ENCODE measurements around the gene SLC22A2.
A peak's percentile ranks its signal among the peaks of the same experiment; 100 is the strongest.

The SLC22A2 gene

GRCh38 chr6:160274871-160275510 is 16.4 kb upstream of the SLC22A2 start:
- peak in 9 of 56 donors; percentile 6 to 44 (median 22) for DNase-seq

GRCh38 chr6:160273750-160274149 is 15.1 kb upstream of the SLC22A2 start:
- no peak for DNase-seq

GRCh38 chr6:160273196-160273595 is 14.6 kb upstream of the SLC22A2 start:
- no peak for DNase-seq

- no peak for DNase-seq
Observed at GRCh38 chr6:160272707-160273106, 14.1 kb upstream of the SLC22A2 start.

GRCh38 chr6:160270347-160270746 is 11.7 kb upstream of the SLC22A2 start:
- no peak for DNase-seq

- DNase-seq, result no peak
Observed at GRCh38 chr6:160269771-160270170, 11.2 kb upstream of the SLC22A2 start.

GRCh38 chr6:160269023-160269521 is 10.5 kb upstream of the SLC22A2 start:
- no peak for DNase-seq

GRCh38 chr6:160267102-160267501 is 8.5 kb upstream of the SLC22A2 start:
- no peak for DNase-seq

GRCh38 chr6:160265869-160266476 is 7.4 kb upstream of the SLC22A2 start:
- no peak for DNase-seq

GRCh38 chr6:160264061-160264612 is 5.5 kb upstream of the SLC22A2 start:
- DNase-seq, result no peak

GRCh38 chr6:160263196-160263939 is 4.7 kb upstream of the SLC22A2 start:
- no peak for DNase-seq

GRCh38 chr6:160261991-160262680 is 3.5 kb upstream of the SLC22A2 start:
- no peak for DNase-seq

- DNase-seq, result no peak
Observed at GRCh38 chr6:160260803-160261450, 2.3 kb upstream of the SLC22A2 start.

- DNase-seq, result peak in 5 of 56 donors; percentile 6 to 35 (median 12)
Observed at GRCh38 chr6:160260367-160260766, 1.7 kb upstream of the SLC22A2 start.

- DNase-seq, result no peak
Observed at GRCh38 chr6:160259598-160259997, 977 bp upstream of the SLC22A2 start.

GRCh38 chr6:160259143-160259425 is 463 bp upstream of the SLC22A2 start:
- no peak for DNase-seq

GRCh38 chr6:160256445-160256844 is 2.2 kb downstream of the SLC22A2 start:
- no peak for DNase-seq

GRCh38 chr6:160254467-160255312 is 3.9 kb downstream of the SLC22A2 start:
- DNase-seq, result no peak

GRCh38 chr6:160253714-160254113 is 4.9 kb downstream of the SLC22A2 start:
- no peak for DNase-seq

- DNase-seq, result no peak
Observed at GRCh38 chr6:160253292-160253691, 5.3 kb downstream of the SLC22A2 start.

Data from amygdala (tissue), 56 donors.